Measurements from ENCODE around the gene CCDC12.

The CCDC12 gene

GRCh38 chr3:46959161-46959511 lies 17.4 kb downstream of the CCDC12 start:
- peaks cover 0 to 4% (median 3%) of the 10 kb centered on the region in 5 donors for H3K36me3 ChIP-seq (ENCODE audit: control insufficient read depth in 5 of 5, insufficient read depth in 5 of 5, low read length in 5 of 5)
- no peak overlapping the region for H3K4me3 ChIP-seq (ENCODE audit: low read depth in 1 of 5, low read length in 5 of 5)
- no peak overlapping the region for H3K27ac ChIP-seq (ENCODE audit: low read depth, low read length)
- no peaks in the 10 kb centered on the region for H3K27me3 ChIP-seq (ENCODE audit: control insufficient read depth in 5 of 5, insufficient read depth in 4 of 5, low read length in 5 of 5)
- H3K4me1 ChIP-seq (ENCODE audit: control insufficient read depth in 5 of 5, insufficient read depth in 5 of 5, low read length in 5 of 5): peaks cover 9 to 75% (median 48%) of the 10 kb centered on the region in 5 donors
- peak overlapping the region in 1 of 5 donors; percentile 16 for H3K9ac ChIP-seq (ENCODE audit: low read length in 5 of 5)
- H3K9me3 ChIP-seq (ENCODE audit: control insufficient read depth in 5 of 5, low read length in 5 of 5): no peaks in the 10 kb centered on the region

GRCh38 chr3:46958467-46959160 lies 17.9 kb downstream of the CCDC12 start:
- Histone ChIP-seq H3K4me3 (ENCODE audit: low read depth in 1 of 5, low read length in 5 of 5) (no peak overlapping the region), H3K27ac (ENCODE audit: low read depth, low read length) (no peak overlapping the region), H3K4me1 (ENCODE audit: control insufficient read depth in 5 of 5, insufficient read depth in 5 of 5, low read length in 5 of 5) (peaks cover 9 to 80% (median 53%) of the 10 kb centered on the region in 5 donors), H3K9ac (ENCODE audit: low read length in 5 of 5) (peak overlapping the region in 1 of 5 donors; percentile 16), H3K36me3 (ENCODE audit: control insufficient read depth in 5 of 5, insufficient read depth in 5 of 5, low read length in 5 of 5) (peaks cover 0 to 4% (median 3%) of the 10 kb centered on the region in 5 donors), H3K27me3 (ENCODE audit: control insufficient read depth in 5 of 5, insufficient read depth in 4 of 5, low read length in 5 of 5) (no peaks in the 10 kb centered on the region), H3K9me3 (ENCODE audit: control insufficient read depth in 5 of 5, low read length in 5 of 5) (no peaks in the 10 kb centered on the region)

- Histone ChIP-seq H3K4me1 (ENCODE audit: control insufficient read depth in 5 of 5, insufficient read depth in 5 of 5, low read length in 5 of 5) (peaks cover 11 to 93% (median 57%) of the 10 kb centered on the region in 5 donors), H3K27me3 (ENCODE audit: control insufficient read depth in 5 of 5, insufficient read depth in 4 of 5, low read length in 5 of 5) (no peaks in the 10 kb centered on the region), H3K4me3 (ENCODE audit: low read depth in 1 of 5, low read length in 5 of 5) (no peak overlapping the region), H3K36me3 (ENCODE audit: control insufficient read depth in 5 of 5, insufficient read depth in 5 of 5, low read length in 5 of 5) (peaks cover 0 to 3% (median 2%) of the 10 kb centered on the region in 5 donors), H3K9ac (ENCODE audit: low read length in 5 of 5) (peak overlapping the region in 1 of 5 donors; percentile 42), H3K9me3 (ENCODE audit: control insufficient read depth in 5 of 5, low read length in 5 of 5) (no peaks in the 10 kb centered on the region), H3K27ac (ENCODE audit: low read depth, low read length) (no peak overlapping the region)
Observed at GRCh38 chr3:46957092-46957820, 19.3 kb downstream of the CCDC12 start.

GRCh38 chr3:46955801-46956259 lies 20.7 kb downstream of the CCDC12 start:
- no peaks in the 10 kb centered on the region for H3K9me3 ChIP-seq (ENCODE audit: control insufficient read depth in 5 of 5, low read length in 5 of 5)
- H3K9ac ChIP-seq (ENCODE audit: low read length in 5 of 5): peak overlapping the region in 1 of 5 donors; percentile 27
- peaks cover 0 to 3% (median 2%) of the 10 kb centered on the region in 5 donors for H3K36me3 ChIP-seq (ENCODE audit: control insufficient read depth in 5 of 5, insufficient read depth in 5 of 5, low read length in 5 of 5)
- H3K4me1 ChIP-seq (ENCODE audit: control insufficient read depth in 5 of 5, insufficient read depth in 5 of 5, low read length in 5 of 5): peaks cover 11 to 84% (median 56%) of the 10 kb centered on the region in 5 donors
- no peaks in the 10 kb centered on the region for H3K27me3 ChIP-seq (ENCODE audit: control insufficient read depth in 5 of 5, insufficient read depth in 4 of 5, low read length in 5 of 5)
- no peak overlapping the region for H3K27ac ChIP-seq (ENCODE audit: low read depth, low read length)
- no peak overlapping the region for H3K4me3 ChIP-seq (ENCODE audit: low read depth in 1 of 5, low read length in 5 of 5)

- Histone ChIP-seq H3K9me3 (ENCODE audit: control insufficient read depth in 5 of 5, low read length in 5 of 5) (no peaks in the 10 kb centered on the region), H3K27ac (ENCODE audit: low read depth, low read length) (no peak overlapping the region), H3K4me1 (ENCODE audit: control insufficient read depth in 5 of 5, insufficient read depth in 5 of 5, low read length in 5 of 5) (peaks cover 9 to 84% (median 56%) of the 10 kb centered on the region in 5 donors), H3K9ac (ENCODE audit: low read length in 5 of 5) (no peak overlapping the region), H3K27me3 (ENCODE audit: control insufficient read depth in 5 of 5, insufficient read depth in 4 of 5, low read length in 5 of 5) (no peaks in the 10 kb centered on the region), H3K4me3 (ENCODE audit: low read depth in 1 of 5, low read length in 5 of 5) (no peak overlapping the region), H3K36me3 (ENCODE audit: control insufficient read depth in 5 of 5, insufficient read depth in 5 of 5, low read length in 5 of 5) (peaks cover 0 to 3% (median 2%) of the 10 kb centered on the region in 5 donors)
Observed at GRCh38 chr3:46955157-46955556, 21.4 kb downstream of the CCDC12 start.

GRCh38 chr3:46954178-46954577 lies 22.4 kb downstream of the CCDC12 start:
- Histone ChIP-seq H3K27me3 (ENCODE audit: control insufficient read depth in 5 of 5, insufficient read depth in 4 of 5, low read length in 5 of 5) (no peaks in the 10 kb centered on the region), H3K9ac (ENCODE audit: low read length in 5 of 5) (no peak overlapping the region), H3K4me3 (ENCODE audit: low read depth in 1 of 5, low read length in 5 of 5) (no peak overlapping the region), H3K4me1 (ENCODE audit: control insufficient read depth in 5 of 5, insufficient read depth in 5 of 5, low read length in 5 of 5) (peaks cover 8 to 83% (median 56%) of the 10 kb centered on the region in 5 donors), H3K27ac (ENCODE audit: low read depth, low read length) (no peak overlapping the region), H3K9me3 (ENCODE audit: control insufficient read depth in 5 of 5, low read length in 5 of 5) (no peaks in the 10 kb centered on the region), H3K36me3 (ENCODE audit: control insufficient read depth in 5 of 5, insufficient read depth in 5 of 5, low read length in 5 of 5) (peaks cover 0 to 2% (median under 1%) of the 10 kb centered on the region in 5 donors)

GRCh38 chr3:46953234-46954010 lies 23.1 kb downstream of the CCDC12 start:
- H3K9ac ChIP-seq (ENCODE audit: low read length in 5 of 5): no peak overlapping the region
- H3K36me3 ChIP-seq (ENCODE audit: control insufficient read depth in 5 of 5, insufficient read depth in 5 of 5, low read length in 5 of 5): peaks cover 0 to under 1% (median 0%) of the 10 kb centered on the region in 5 donors
- H3K27me3 ChIP-seq (ENCODE audit: control insufficient read depth in 5 of 5, insufficient read depth in 4 of 5, low read length in 5 of 5): no peaks in the 10 kb centered on the region
- H3K4me1 ChIP-seq (ENCODE audit: control insufficient read depth in 5 of 5, insufficient read depth in 5 of 5, low read length in 5 of 5): peaks cover 12 to 83% (median 58%) of the 10 kb centered on the region in 5 donors
- H3K4me3 ChIP-seq (ENCODE audit: low read depth in 1 of 5, low read length in 5 of 5): no peak overlapping the region
- H3K9me3 ChIP-seq (ENCODE audit: control insufficient read depth in 5 of 5, low read length in 5 of 5): no peaks in the 10 kb centered on the region
- H3K27ac ChIP-seq (ENCODE audit: low read depth, low read length): no peak overlapping the region

- no peak overlapping the region for H3K4me3 ChIP-seq (ENCODE audit: low read depth in 1 of 5, low read length in 5 of 5)
- no peaks in the 10 kb centered on the region for H3K9me3 ChIP-seq (ENCODE audit: control insufficient read depth in 5 of 5, low read length in 5 of 5)
- no peak overlapping the region for H3K27ac ChIP-seq (ENCODE audit: low read depth, low read length)
- peaks cover 0 to 3% (median under 1%) of the 10 kb centered on the region in 5 donors for H3K36me3 ChIP-seq (ENCODE audit: control insufficient read depth in 5 of 5, insufficient read depth in 5 of 5, low read length in 5 of 5)
- H3K27me3 ChIP-seq (ENCODE audit: control insufficient read depth in 5 of 5, insufficient read depth in 4 of 5, low read length in 5 of 5): no peaks in the 10 kb centered on the region
- peaks cover 15 to 86% (median 64%) of the 10 kb centered on the region in 5 donors for H3K4me1 ChIP-seq (ENCODE audit: control insufficient read depth in 5 of 5, insufficient read depth in 5 of 5, low read length in 5 of 5)
- no peak overlapping the region for H3K9ac ChIP-seq (ENCODE audit: low read length in 5 of 5)
Observed at GRCh38 chr3:46952813-46953212, 23.7 kb downstream of the CCDC12 start.

- H3K9ac ChIP-seq (ENCODE audit: low read length in 5 of 5): no peak overlapping the region
- peaks cover 18 to 90% (median 77%) of the 10 kb centered on the region in 5 donors for H3K4me1 ChIP-seq (ENCODE audit: control insufficient read depth in 5 of 5, insufficient read depth in 5 of 5, low read length in 5 of 5)
- peaks cover 0 to 14% (median 8%) of the 10 kb centered on the region in 5 donors for H3K36me3 ChIP-seq (ENCODE audit: control insufficient read depth in 5 of 5, insufficient read depth in 5 of 5, low read length in 5 of 5)
- H3K4me3 ChIP-seq (ENCODE audit: low read depth in 1 of 5, low read length in 5 of 5): no peak overlapping the region
- H3K27me3 ChIP-seq (ENCODE audit: control insufficient read depth in 5 of 5, insufficient read depth in 4 of 5, low read length in 5 of 5): no peaks in the 10 kb centered on the region
- no peaks in the 10 kb centered on the region for H3K9me3 ChIP-seq (ENCODE audit: control insufficient read depth in 5 of 5, low read length in 5 of 5)
- no peak overlapping the region for H3K27ac ChIP-seq (ENCODE audit: low read depth, low read length)
Observed at GRCh38 chr3:46950650-46951241, 25.8 kb downstream of the CCDC12 start.

Data from subcutaneous abdominal adipose tissue (tissue), 5 donors.